H9 (cell line): Measurements from ENCODE around the gene SCP2D1. TPM values are rescaled to one million over a fixed set of nuclear protein-coding genes. Genes with fewer than 3 reads are reported as not detected.
A peak's percentile ranks its signal among the peaks of the same experiment; 100 is the strongest.

Experiments used
- DNase-seq: peaks from one replicate; pipeline ENCODE4 v3.0.0-alpha.2; 2017
- H2AFZ ChIP-seq: one replicate; pipeline ENCODE4 v1.6.1; 2013; ENCODE audit warnings: mild to moderate bottlenecking, low read length, control low read depth, moderate library complexity
- H2AK5ac ChIP-seq: 2 replicates; pipeline ENCODE4 v1.6.1; 2013; ENCODE audit warnings: low read length, control low read depth, mixed read lengths; ENCODE audit not compliant: insufficient read length
- H2BK120ac ChIP-seq: one replicate; pipeline ENCODE4 v1.6.1; 2013; ENCODE audit warnings: low read depth, mild to moderate bottlenecking, low read length, control low read depth, inconsistent platforms; ENCODE audit not compliant: poor library complexity, severe bottlenecking
- H2BK12ac ChIP-seq: 2 replicates; pipeline ENCODE4 v1.6.1; 2013; ENCODE audit warnings: low read length, control low read depth, mixed read lengths, low read depth; ENCODE audit not compliant: insufficient read length
- H2BK15ac ChIP-seq: 2 replicates; pipeline ENCODE4 v1.6.1; 2013; ENCODE audit warnings: low read depth, low read length, control low read depth
- H2BK20ac ChIP-seq: one replicate; pipeline ENCODE4 v1.6.1; 2013; ENCODE audit warnings: low read depth, mild to moderate bottlenecking, low read length, control low read depth, inconsistent platforms; ENCODE audit not compliant: poor library complexity, severe bottlenecking
- H2BK5ac ChIP-seq: 2 replicates; pipeline ENCODE4 v1.6.1; 2013; ENCODE audit warnings: low read length, control low read depth, mixed read lengths; ENCODE audit not compliant: insufficient read length
- H3K14ac ChIP-seq: 2 replicates; pipeline ENCODE4 v1.6.1; 2013; ENCODE audit warnings: low read length, control low read depth; ENCODE audit not compliant: insufficient read depth
- H3K18ac ChIP-seq: 2 replicates; pipeline ENCODE4 v1.6.1; 2013; ENCODE audit warnings: low read depth, mild to moderate bottlenecking, mixed read lengths, low read length, control low read depth; ENCODE audit not compliant: insufficient read length
- H3K23ac ChIP-seq: 2 replicates; pipeline ENCODE4 v1.6.1; 2013; ENCODE audit warnings: low read length, control low read depth, mixed read lengths, low read depth; ENCODE audit not compliant: insufficient read length
- H3K23me2 ChIP-seq: 2 replicates; pipeline ENCODE4 v1.6.1; 2013; ENCODE audit warnings: low read depth, mild to moderate bottlenecking, mixed read lengths, low read length, control low read depth; ENCODE audit not compliant: insufficient read length, poor library complexity, severe bottlenecking
- H3K27ac ChIP-seq: 2 replicates; pipeline ENCODE4 v1.5.1; 2013; ENCODE audit warnings: low read length, control low read depth, mixed read lengths, low read depth; ENCODE audit not compliant: insufficient read length
- H3K27me3 ChIP-seq: 2 replicates; pipeline ENCODE4 v1.6.1; 2013; ENCODE audit warnings: low read length, control low read depth, inconsistent platforms; ENCODE audit not compliant: insufficient read depth
- H3K4ac ChIP-seq: 2 replicates; pipeline ENCODE4 v1.6.1; 2013; ENCODE audit warnings: low read depth, mild to moderate bottlenecking, control low read depth, inconsistent platforms, low read length, moderate library complexity
- H3K4me1 ChIP-seq: 2 replicates; pipeline ENCODE4 v1.6.1; 2013; ENCODE audit warnings: low read length, control low read depth, inconsistent platforms; ENCODE audit not compliant: insufficient read depth
- H3K4me2 ChIP-seq: 2 replicates; pipeline ENCODE4 v1.6.1; 2013; ENCODE audit warnings: low read length, control low read depth, mixed read lengths; ENCODE audit not compliant: insufficient read length, insufficient read depth
- H3K56ac ChIP-seq: 2 replicates; pipeline ENCODE4 v1.6.1; 2013; ENCODE audit warnings: low read depth, mild to moderate bottlenecking, mixed read lengths, low read length, control low read depth; ENCODE audit not compliant: insufficient read length
- H3K79me1 ChIP-seq: 2 replicates; pipeline ENCODE4 v1.6.1; 2013; ENCODE audit warnings: low read depth, mild to moderate bottlenecking, moderate library complexity, low read length, control low read depth, inconsistent platforms; ENCODE audit not compliant: insufficient read depth, poor library complexity, severe bottlenecking
- H3K79me2 ChIP-seq: 2 replicates; pipeline ENCODE4 v1.6.1; 2013; ENCODE audit warnings: low read length, control low read depth, inconsistent platforms; ENCODE audit not compliant: insufficient read depth
- H3K9ac ChIP-seq: 2 replicates; pipeline ENCODE4 v1.6.1; 2013; ENCODE audit warnings: low read length, control low read depth, mixed read lengths; ENCODE audit not compliant: insufficient read length; ENCODE audit errors: extremely low read depth
- H3K9me3 ChIP-seq: one replicate; pipeline ENCODE4 v1.6.1; 2013; ENCODE audit warnings: low read depth, low read length, inconsistent platforms; ENCODE audit not compliant: control insufficient read depth
- H3T11ph ChIP-seq: one replicate; pipeline ENCODE4 v1.6.1; 2013; ENCODE audit warnings: mild to moderate bottlenecking, low read length, control low read depth, inconsistent platforms
- H4K20me1 ChIP-seq: one replicate; pipeline ENCODE4 v1.6.1; 2013; ENCODE audit not compliant: control insufficient read depth, insufficient read length, insufficient read depth
- H4K5ac ChIP-seq: 2 replicates; pipeline ENCODE4 v1.6.1; 2013; ENCODE audit warnings: low read depth, mild to moderate bottlenecking, mixed read lengths, low read length, control low read depth; ENCODE audit not compliant: insufficient read length
- H4K8ac ChIP-seq: replicated peaks from 2 replicates; pipeline ENCODE4 v1.6.1; 2013; ENCODE audit warnings: low read length, control low read depth, mixed read lengths, low read depth; ENCODE audit not compliant: insufficient read length
- H4K91ac ChIP-seq: 2 replicates; pipeline ENCODE4 v1.6.1; 2013; ENCODE audit warnings: low read depth, mild to moderate bottlenecking, moderate library complexity, mixed read lengths, low read length, control low read depth; ENCODE audit not compliant: insufficient read length
- H3K27ac Mint-ChIP-seq, 3 experiments: 2 replicates in 2 of 3; 3 replicates in 1 of 3; pipeline ENCODE4 v1.8.0; 2020 to 2021; ENCODE audit warnings: mixed read lengths in 3 of 3, mild to moderate bottlenecking in 1 of 3, moderate library complexity in 1 of 3
- H3K27me3 Mint-ChIP-seq: 2 replicates; pipeline ENCODE4 v1.8.0; 2021; ENCODE audit warnings: low read depth, mild to moderate bottlenecking, moderate library complexity, mixed read lengths
- H3K36me3 Mint-ChIP-seq, 3 experiments: 2 replicates in 2 of 3; 3 replicates in 1 of 3; pipeline ENCODE4 v1.8.0; 2020 to 2021; ENCODE audit warnings: low read depth in 3 of 3, mixed read lengths in 3 of 3; ENCODE audit not compliant: insufficient read depth in 1 of 3
- H3K4me1 Mint-ChIP-seq, 2 experiments: 2 replicates each; pipeline ENCODE4 v1.8.0; 2020; ENCODE audit warnings: mixed read lengths in 2 of 2
- H3K4me3 Mint-ChIP-seq, 2 experiments: 2 replicates in 1 of 2; 3 replicates in 1 of 2; pipeline ENCODE4 v1.8.0; 2020 to 2021; ENCODE audit warnings: mild to moderate bottlenecking in 2 of 2, mixed read lengths in 2 of 2, moderate library complexity in 1 of 2
- H3K9me3 Mint-ChIP-seq, 2 experiments: 2 replicates in 1 of 2; 3 replicates in 1 of 2; pipeline ENCODE4 v1.8.0; 2020; ENCODE audit warnings: mild to moderate bottlenecking in 2 of 2, mixed read lengths in 2 of 2, moderate library complexity in 1 of 2
- WGBS: extraction: QIAGEN DNeasy Blood & Tissue Kit; methylation state at CpG from one replicate; pipeline ENCODE4 v1.1.7; 2013; ENCODE audit warnings: missing lambda C conversion rate, low lambda C conversion rate, mixed read lengths; ENCODE audit not compliant: insufficient read length; ENCODE audit errors: extremely low coverage; 5-methylcytosine and 5-hydroxymethylcytosine counted together
- total RNA-seq: library from RNA; stranded (reverse); gene quantifications from 2 replicates; pipeline ENCODE4 v1.2.1, GENCODE V29; 2021
- TF ChIP-seq, protein P1 (sequence below): fragments of 200-600 bp; sonication (generic); conservative IDR thresholded peaks from 3 replicates; pipeline ENCODE4 v1.8.0; 2021; ENCODE audit warnings: antibody characterized with exemption, mild to moderate bottlenecking

Gene SCP2D1
- total RNA-seq, 1 experiment from 2014 or later: not detected

GRCh38 chr20:18802012-18802634, 11.5 kb upstream of the SCP2D1 start:
- H3T11ph ChIP-seq: no peak overlapping the region
- no peak overlapping the region for H2BK120ac ChIP-seq
- no peaks in the 10 kb centered on the region for H4K20me1 ChIP-seq
- no peak overlapping the region for H3K27ac ChIP-seq
- H2BK12ac ChIP-seq: no peak overlapping the region
- no peaks in the 10 kb centered on the region for H3K4me1 Mint-ChIP-seq
- H3K4ac ChIP-seq: no peak overlapping the region
- no peak overlapping the region for H3K27ac Mint-ChIP-seq
- no peak overlapping the region for H3K14ac ChIP-seq
- no peaks in the 10 kb centered on the region for H3K79me1 ChIP-seq
- H3K36me3 Mint-ChIP-seq: no peaks in the 10 kb centered on the region
- no peak overlapping the region for H2BK5ac ChIP-seq
- no peak overlapping the region for H3K4me3 Mint-ChIP-seq
- no peaks in the 10 kb centered on the region for H3K9me3 ChIP-seq
- DNase-seq: no peak
- H3K9me3 Mint-ChIP-seq: no peaks in the 10 kb centered on the region
- no peak overlapping the region for H3K18ac ChIP-seq
- no peaks in the 10 kb centered on the region for H3K27me3 ChIP-seq
- H4K8ac ChIP-seq: no peak overlapping the region
- no peaks in the 10 kb centered on the region for H3K23me2 ChIP-seq
- H2AK5ac ChIP-seq: no peak overlapping the region
- no peak overlapping the region for H3K4me2 ChIP-seq
- no peak overlapping the region for H3K23ac ChIP-seq
- no peak overlapping the region for H4K5ac ChIP-seq
- H3K79me2 ChIP-seq: no peaks in the 10 kb centered on the region
- H3K4me1 ChIP-seq: no peaks in the 10 kb centered on the region
- H2BK15ac ChIP-seq: no peak overlapping the region
- no peak overlapping the region for H4K91ac ChIP-seq
- H2AFZ ChIP-seq: no peak overlapping the region
- TF ChIP-seq, protein P1, sequence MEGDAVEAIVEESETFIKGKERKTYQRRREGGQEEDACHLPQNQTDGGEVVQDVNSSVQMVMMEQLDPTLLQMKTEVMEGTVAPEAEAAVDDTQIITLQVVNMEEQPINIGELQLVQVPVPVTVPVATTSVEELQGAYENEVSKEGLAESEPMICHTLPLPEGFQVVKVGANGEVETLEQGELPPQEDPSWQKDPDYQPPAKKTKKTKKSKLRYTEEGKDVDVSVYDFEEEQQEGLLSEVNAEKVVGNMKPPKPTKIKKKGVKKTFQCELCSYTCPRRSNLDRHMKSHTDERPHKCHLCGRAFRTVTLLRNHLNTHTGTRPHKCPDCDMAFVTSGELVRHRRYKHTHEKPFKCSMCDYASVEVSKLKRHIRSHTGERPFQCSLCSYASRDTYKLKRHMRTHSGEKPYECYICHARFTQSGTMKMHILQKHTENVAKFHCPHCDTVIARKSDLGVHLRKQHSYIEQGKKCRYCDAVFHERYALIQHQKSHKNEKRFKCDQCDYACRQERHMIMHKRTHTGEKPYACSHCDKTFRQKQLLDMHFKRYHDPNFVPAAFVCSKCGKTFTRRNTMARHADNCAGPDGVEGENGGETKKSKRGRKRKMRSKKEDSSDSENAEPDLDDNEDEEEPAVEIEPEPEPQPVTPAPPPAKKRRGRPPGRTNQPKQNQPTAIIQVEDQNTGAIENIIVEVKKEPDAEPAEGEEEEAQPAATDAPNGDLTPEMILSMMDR: no peak
- no peak overlapping the region for H2BK20ac ChIP-seq
- H3K27me3 Mint-ChIP-seq: peaks cover 32% of the 10 kb centered on the region
- whole genome bisulfite sequencing: no CpG with 5 or more reads among the region's 7 CpGs
- no peak overlapping the region for H3K9ac ChIP-seq
- peak overlapping the region; percentile 36 for H3K56ac ChIP-seq
